Colonic mucosa (tissue), 4 donors: ENCODE measurements around the gene CAVIN4. TPM values are rescaled to one million over a fixed set of nuclear protein-coding genes. Genes with fewer than 3 reads are reported as not detected.

Experiments used
- DNase-seq: peaks from one replicate; pipeline ENCODE4 v3.0.0-alpha.2; 2020
- H3K27ac ChIP-seq: fragments of 200-600 bp; one replicate; pipeline ENCODE4 v1.8.0; 2021
- H3K27me3 ChIP-seq: fragments of 200-600 bp; one replicate; pipeline ENCODE4 v1.8.0; 2021
- H3K36me3 ChIP-seq: fragments of 200-600 bp; one replicate; pipeline ENCODE4 v1.8.0; 2021
- H3K4me1 ChIP-seq: fragments of 200-600 bp; one replicate; pipeline ENCODE4 v1.8.0; 2021; ENCODE audit warnings: mild to moderate bottlenecking
- H3K4me3 ChIP-seq: fragments of 200-600 bp; one replicate; pipeline ENCODE4 v1.8.0; 2021
- H3K9ac ChIP-seq, 2 donors: one replicate each; pipeline ENCODE4 v1.7.0; 2013; ENCODE audit warnings: control low read depth in 2 of 2, low read depth in 2 of 2, low read length in 2 of 2
- H3K9me3 ChIP-seq: fragments of 200-600 bp; one replicate; pipeline ENCODE4 v1.8.0; 2021
- CTCF ChIP-seq: fragments of 200-600 bp; IDR thresholded peaks from one replicate; pipeline ENCODE4 v1.8.0; 2022; ENCODE audit warnings: antibody characterized with exemption, mild to moderate bottlenecking
- intact Hi-C: fragments of 100-400 bp; cut with DNase I; formaldehyde crosslinking; loops from one replicate; pipeline ENCODE4 v1.14.1; 2022
- total RNA-seq, 2 donors: library from RNA; stranded (reverse); fragmentation: NEBNext Ultra II Directional in 1 of 2; extraction: Animal tissue kit (Norgen Biotek cat#: 25700) in 1 of 2; gene quantifications; one replicate each; pipeline ENCODE4 v1.2.1, GENCODE V29; 2021
- donor health status: healthy.
- donor health status: DM: no; HTN: no; CAD: no.
- donor health status: DM: no; HTN: no; CAD: no.

CAVIN4 gene
- total RNA-seq, 2 donors from 2014 or later = 0.17 TPM; not detected in 1

- intact Hi-C loops = loop anchor here (5.0 to 10.0 kb wide), 2 partner anchors 168 to 1411 kb away; partner anchors contain the start of gene MSANTD3
- Histone ChIP-seq H3K27me3 (no peaks in the 10 kb centered on the region), H3K9ac (no peak overlapping the region), H3K9me3 (no peaks in the 10 kb centered on the region), H3K36me3 (no peaks in the 10 kb centered on the region), H3K27ac (no peak overlapping the region), H3K4me1 (no peaks in the 10 kb centered on the region), H3K4me3 (no peak overlapping the region)
- peak; percentile 45 for DNase-seq
- peak; percentile 82 for TF ChIP-seq CTCF
These were observed 17.7 kb downstream of the CAVIN4 start for GRCh38 chr9:100595391-100596199.

DNA sequence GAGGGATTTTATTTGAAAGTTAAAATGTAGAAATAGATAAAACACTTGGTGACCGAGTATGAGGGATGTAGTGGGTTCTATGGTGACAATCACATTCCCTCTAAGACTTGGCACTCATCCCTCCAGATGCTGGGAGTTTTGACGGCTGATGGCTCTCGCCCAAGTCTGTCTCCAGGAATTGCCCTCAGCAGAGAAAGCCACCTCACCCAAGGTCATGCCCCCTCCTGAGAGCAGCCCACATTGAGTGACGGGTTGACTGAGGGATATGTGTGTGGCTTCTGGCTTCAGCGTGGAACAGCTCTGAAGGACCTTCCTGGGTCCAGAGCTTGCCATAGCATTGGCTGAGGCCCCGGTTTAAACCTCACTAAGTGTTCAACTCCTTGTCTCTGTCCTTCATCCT, 19.4 kb downstream of the CAVIN4 start:
- H3K27me3 ChIP-seq = no peaks in the 10 kb centered on the region
- H3K9me3 ChIP-seq = no peaks in the 10 kb centered on the region
- no peak for DNase-seq
- no peaks in the 10 kb centered on the region for H3K4me1 ChIP-seq
- no peak overlapping the region for H3K27ac ChIP-seq
- TF ChIP-seq CTCF = no peak
- no peak overlapping the region for H3K4me3 ChIP-seq
- intact Hi-C loops = loop anchor here (5.0 to 10.0 kb wide), 2 partner anchors 170 to 1412 kb away; partner anchors contain the start of gene MSANTD3
- H3K36me3 ChIP-seq = no peaks in the 10 kb centered on the region
- H3K9ac ChIP-seq = no peak overlapping the region

DNA sequence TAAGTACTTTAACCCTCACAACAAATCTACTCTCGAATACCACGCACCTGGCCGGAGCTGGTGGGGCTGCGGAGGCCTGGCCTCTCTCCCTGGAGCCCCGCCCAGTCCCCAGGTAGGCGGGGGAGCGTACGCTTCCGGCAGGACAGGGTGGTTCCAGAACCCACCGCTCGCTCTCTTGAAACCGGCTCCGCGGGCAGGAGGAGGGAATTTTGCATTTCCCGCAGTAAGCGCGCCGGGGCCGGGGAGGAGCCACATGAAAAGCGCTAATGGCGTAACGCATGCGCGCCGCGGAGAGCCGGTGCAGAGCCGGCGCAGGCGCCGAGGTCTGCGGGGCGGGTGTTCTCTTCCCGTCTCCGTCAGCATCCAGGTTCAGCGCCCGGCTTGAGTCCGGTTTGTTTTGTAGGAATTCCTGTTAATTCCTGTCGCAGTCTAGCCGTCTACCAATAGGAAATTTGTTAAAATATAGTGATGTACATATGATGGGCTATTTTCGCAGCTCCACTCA, 20.8 kb downstream of the CAVIN4 start:
- no peaks in the 10 kb centered on the region for H3K9me3 ChIP-seq
- no peaks in the 10 kb centered on the region for H3K36me3 ChIP-seq
- no peak overlapping the region for H3K27ac ChIP-seq
- H3K9ac ChIP-seq = peak overlapping the region; percentile 31 to 41
- H3K4me3 ChIP-seq = peak overlapping the region; percentile 43
- no peaks in the 10 kb centered on the region for H3K4me1 ChIP-seq
- TF ChIP-seq CTCF = no peak
- intact Hi-C loops = loop anchor here (5.0 to 10.0 kb wide), 2 partner anchors 171 to 1414 kb away; partner anchors contain the start of gene MSANTD3
- peak; percentile 91 for DNase-seq
- no peaks in the 10 kb centered on the region for H3K27me3 ChIP-seq

- H3K4me3 ChIP-seq = no peak overlapping the region
- no peak for DNase-seq
- no peak overlapping the region for H3K27ac ChIP-seq
- intact Hi-C loops = loop anchor here (5.0 kb wide), 1 partner anchor 707 kb away; no protein-coding TSS in a partner anchor
- no peaks in the 10 kb centered on the region for H3K4me1 ChIP-seq
- no peaks in the 10 kb centered on the region for H3K9me3 ChIP-seq
- no peaks in the 10 kb centered on the region for H3K36me3 ChIP-seq
- TF ChIP-seq CTCF = no peak
- H3K27me3 ChIP-seq = no peaks in the 10 kb centered on the region
- H3K9ac ChIP-seq = no peak overlapping the region
These were observed 22.7 kb downstream of the CAVIN4 start for GRCh38 chr9:100600521-100601079.

GRCh38 chr9:100601216-100601615, 23.3 kb downstream of the CAVIN4 start:
- peak; percentile 54 for TF ChIP-seq CTCF
- Histone ChIP-seq H3K9me3 (no peaks in the 10 kb centered on the region), H3K36me3 (no peaks in the 10 kb centered on the region), H3K4me3 (no peak overlapping the region), H3K27me3 (no peaks in the 10 kb centered on the region), H3K27ac (no peak overlapping the region), H3K4me1 (no peaks in the 10 kb centered on the region), H3K9ac (no peak overlapping the region)
- intact Hi-C loops = loop anchor here (5.0 kb wide), 1 partner anchor 706 kb away; no protein-coding TSS in a partner anchor
- peak; percentile 64 for DNase-seq
